ENCODE data around the gene PLEKHJ1.

GRCh38 chr19:2239173-2239572 lies 3.0 kb upstream of the PLEKHJ1 start:
- no peak for TF ChIP-seq CTCF (conservative IDR thresholded peaks at IDR 0.05; ENCODE audit: low read depth, low read length)
- no peak for TF ChIP-seq EZH2 (IDR thresholded peaks at IDR 0.05; ENCODE audit: low read length, unreplicated experiment)
- no peak for TF ChIP-seq EZH2phosphoT487 (IDR thresholded peaks at IDR 0.05; ENCODE audit: borderline replicate concordance, low read length)
